HG03039 (cell line): ENCODE results near the gene FRMPD3.
"Not testable (repeated sequence)": the region's sequence is repeated elsewhere in the genome, so short reads cannot be mapped to it uniquely, and the experiment has no call there.

ENCODE experiments used
- ATAC-seq: cut with Tn5 transposase; IDR thresholded peaks from one replicate; pipeline ENCODE4 v1.9.1; 2021; ENCODE audit warnings: mild to moderate bottlenecking, moderate library complexity; ENCODE audit not compliant: unreplicated experiment

Gene FRMPD3

GRCh38 chrX:107448998-107449835 lies at the start of gene FRMPD3:
FRMPD3 (plus strand) TSS chrX:107449652; CDS start chrX:107526589, 76,937 bp downstream.
- no peak for ATAC-seq

GRCh38 chrX:107420571-107420970 lies 28.9 kb upstream of the FRMPD3 start:
- ATAC-seq: no peak

- no peak for ATAC-seq
These were observed 28.1 kb upstream of the FRMPD3 start for GRCh38 chrX:107421337-107421861.

- no peak for ATAC-seq
These were observed 20.4 kb upstream of the FRMPD3 start for GRCh38 chrX:107429090-107429489.

GRCh38 chrX:107440187-107440586 lies 9.3 kb upstream of the FRMPD3 start:
- ATAC-seq: no peak

- no peak for ATAC-seq
These were observed 8.8 kb upstream of the FRMPD3 start for GRCh38 chrX:107440692-107441091.

GRCh38 chrX:107442914-107443527 lies 6.4 kb upstream of the FRMPD3 start:
- ATAC-seq: no peak

- ATAC-seq: no peak
These were observed 4.3 kb upstream of the FRMPD3 start for GRCh38 chrX:107445146-107445545.

GRCh38 chrX:107445631-107446030 lies 3.8 kb upstream of the FRMPD3 start:
- ATAC-seq: no peak

GRCh38 chrX:107447642-107448041 lies 1.8 kb upstream of the FRMPD3 start:
- ATAC-seq: no peak

GRCh38 chrX:107448625-107448997 lies 841 bp upstream of the FRMPD3 start:
- no peak for ATAC-seq

GRCh38 chrX:107450823-107451509 lies 1.5 kb downstream of the FRMPD3 start:
- no peak for ATAC-seq

- no peak for ATAC-seq
These were observed 2.3 kb downstream of the FRMPD3 start for GRCh38 chrX:107451731-107452130.

- ATAC-seq: no peak
These were observed 3.1 kb downstream of the FRMPD3 start for GRCh38 chrX:107452581-107452980.

- peak; percentile 92 for ATAC-seq
These were observed 4.8 kb downstream of the FRMPD3 start for GRCh38 chrX:107454302-107454701.

- no peak for ATAC-seq
These were observed 7.8 kb downstream of the FRMPD3 start for GRCh38 chrX:107457289-107457688.

GRCh38 chrX:107465932-107466620 lies 16.6 kb downstream of the FRMPD3 start:
- peak; percentile 83 for ATAC-seq

- ATAC-seq: no peak
These were observed 17.8 kb downstream of the FRMPD3 start for GRCh38 chrX:107467271-107467670.

GRCh38 chrX:107470198-107470597 lies 20.7 kb downstream of the FRMPD3 start:
- no peak for ATAC-seq

GRCh38 chrX:107470971-107471370 lies 21.5 kb downstream of the FRMPD3 start:
- no peak for ATAC-seq

- ATAC-seq: not testable (repeated sequence)
These were observed 22.0 kb downstream of the FRMPD3 start for GRCh38 chrX:107471420-107471819.
